Heart left ventricle (tissue), 16 donors: ENCODE measurements around the gene SLC13A4. TPM values are rescaled to one million over a fixed set of nuclear protein-coding genes. Genes with fewer than 3 reads are reported as not detected.

Experiments
- ATAC-seq, 4 donors: fragments of 200-7000 bp; cut with Tn5 transposase; one replicate each; pipeline ENCODE4 v1.9.1; 2020 to 2022; ENCODE audit warnings: moderate library complexity in 4 of 4, mild to moderate bottlenecking in 3 of 4, moderate number of reproducible peaks in 1 of 4
- DNase-seq, 5 donors: peaks; one replicate each; pipeline ENCODE4 v3.0.0-alpha.2; 2020
- H3K27ac ChIP-seq, 12 donors: fragments of 200-600 bp; sonication (generic) in 4 of 12; one replicate each; pipeline versions ENCODE4 v1.5.0 to v1.8.0; 2016 to 2022; ENCODE audit warnings: mild to moderate bottlenecking in 2 of 12
- H3K27me3 ChIP-seq, 9 donors: fragments of 200-600 bp; sonication (generic) in 2 of 9; one replicate each; pipeline versions ENCODE4 v1.5.1 to v1.8.0; 2016 to 2022; ENCODE audit warnings: mild to moderate bottlenecking in 3 of 9
- H3K36me3 ChIP-seq, 9 donors: fragments of 200-600 bp; sonication (generic) in 2 of 9; one replicate each; pipeline versions ENCODE4 v1.5.0 to v1.8.0; 2018 to 2022; ENCODE audit warnings: mild to moderate bottlenecking in 2 of 9
- H3K4me1 ChIP-seq, 12 donors: fragments of 200-600 bp; sonication (generic) in 4 of 12; one replicate each; pipeline versions ENCODE4 v1.5.0 to v1.8.0; 2016 to 2022; ENCODE audit warnings: mild to moderate bottlenecking in 3 of 12
- H3K4me3 ChIP-seq, 12 donors: fragments of 200-600 bp; sonication (generic) in 4 of 12; one replicate each; pipeline versions ENCODE4 v1.5.0 to v1.8.0; 2017 to 2022; ENCODE audit warnings: mild to moderate bottlenecking in 9 of 12, moderate library complexity in 4 of 12
- H3K9me3 ChIP-seq, 12 donors: fragments of 200-600 bp; sonication (generic) in 4 of 12; one replicate each; pipeline versions ENCODE4 v1.5.0 to v1.8.0; 2016 to 2022; ENCODE audit warnings: mild to moderate bottlenecking in 1 of 12
- POLR2A ChIP-seq, 2 donors: fragments of 450-650 bp; IDR thresholded peaks; one replicate each; pipeline ENCODE4 v1.6.1; 2017; ENCODE audit warnings: antibody characterized with exemption in 2 of 2, mild to moderate bottlenecking in 2 of 2, moderate library complexity in 2 of 2
- WGBS, 4 donors: extraction: QIAGEN DNeasy Blood & Tissue Kit in 2 of 4; methylation state at CpG; one replicate each; pipeline versions ENCODE4 v1.1.5 to v1.1.7; 2013 to 2018; 5-methylcytosine and 5-hydroxymethylcytosine counted together
- intact Hi-C, 10 donors: fragments of 100-400 bp; cut with DNase I; formaldehyde crosslinking; loops; one replicate each; pipeline versions ENCODE4 v1.11.1 to v1.14.2; 2022
- polyA plus RNA-seq, 2 donors: library from polyadenylated mRNA; stranded (reverse); fragments of 200-250 nt; gene quantifications; one replicate each; pipeline ENCODE4 v1.2.3, GENCODE V29; 2013
- total RNA-seq, 9 donors: library from RNA; depleted of rRNA in 2 of 9; stranded (reverse); fragments of >200 nt in 2 of 9; fragmentation: NEBNext Ultra II Directional in 3 of 9; extraction: Animal tissue kit (Norgen Biotek cat#: 25700) in 3 of 9; gene quantifications; one replicate each; pipeline versions ENCODE4 v1.1.0 to v1.2.4, GENCODE V29; 2016 to 2023
- TF ChIP-seq, protein P1 (sequence below), 12 donors: fragments of 200-600 bp; sonication (generic) in 4 of 12; IDR thresholded peaks; one replicate each; pipeline versions ENCODE4 v1.5.0 to v1.8.0; 2018 to 2022; ENCODE audit warnings: antibody characterized with exemption in 12 of 12, mild to moderate bottlenecking in 5 of 12
- donor health status: ischemic (EF 13 %, LVEDD 7.1; RV severe dilation, severe dysfunction).
- donor health status: healthy with polysubstance abuse.
- donor health status: DM: no; HTN: yes; CAD: no.
- donor health status: DM: no; HTN: no; CAD: no.
- donor health status: ischemic (EF 25% LVEDD 6.9; RV normal size, moderate dysfunction).
- donor health status: ischemic (EF 25% LVEDD 5.7; RV mildly dilated, moderate dysfunction).
- donor health status: healthy.
- donor health status: DM: yes; HTN: yes; CAD: no.
- donor health status: ischemic (EF 35%, LVEDD 5.7; RV mildly dilated, moderate dysfunction).
- donor health status: nonischemic (EF 11% LVEDD 7.7; RV severe dilation, severe dysfunction).
- donor health status: DM: yes; HTN: yes; CAD: no.
- donor health status: PGD.
- donor health status: ischemic (EF 29% LVEDD 5.4; RV normal size, mild dysfunction).
- donor health status: nonischemic (EF 23%, LVEDD 6.1; RV moderate dilation, normal function).

SLC13A4 gene
- total and polyA plus RNA-seq, 11 donors = 0.08 to 1.5 (median 0.46) TPM; not detected in 1

DNA sequence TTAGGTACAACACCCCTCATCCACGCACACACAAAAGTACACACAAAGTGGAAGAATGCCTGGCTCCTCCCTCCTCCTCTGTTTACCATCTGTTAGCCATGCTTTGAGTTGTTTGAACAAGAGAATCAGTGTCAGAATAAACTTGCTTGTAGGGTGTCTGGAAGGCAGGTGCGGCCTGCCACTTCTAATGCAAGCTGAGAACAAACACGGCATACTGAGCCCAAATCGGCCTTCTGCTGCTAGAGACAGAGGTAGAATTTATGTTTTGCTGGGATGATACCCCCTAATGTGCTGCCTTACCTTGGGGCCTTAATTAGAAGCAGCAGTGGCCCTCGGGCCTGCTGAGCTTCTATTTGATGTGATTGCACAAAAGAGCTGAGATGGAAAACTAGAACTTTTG lies 45.5 kb upstream of the SLC13A4 start:
- Histone ChIP-seq H3K4me3 (no peak overlapping the region), H3K36me3 (no peaks in the 10 kb centered on the region), H3K9me3 (peaks cover 0 to 12% (median 3%) of the 10 kb centered on the region in 12 donors), H3K27ac (peak overlapping the region in 10 of 12 donors; percentile 36 to 90 (median 73)), H3K27me3 (no peaks in the 10 kb centered on the region), H3K4me1 (peaks cover 0 to 46% (median 19%) of the 10 kb centered on the region in 12 donors)
- WGBS, 4 donors = 77 to 88% (median 82%) methylated on average over 5 of the region's 5 CpGs
- TF ChIP-seq POLR2A (IDR thresholded peaks at IDR 0.05) = no peak
- TF ChIP-seq, protein P1, sequence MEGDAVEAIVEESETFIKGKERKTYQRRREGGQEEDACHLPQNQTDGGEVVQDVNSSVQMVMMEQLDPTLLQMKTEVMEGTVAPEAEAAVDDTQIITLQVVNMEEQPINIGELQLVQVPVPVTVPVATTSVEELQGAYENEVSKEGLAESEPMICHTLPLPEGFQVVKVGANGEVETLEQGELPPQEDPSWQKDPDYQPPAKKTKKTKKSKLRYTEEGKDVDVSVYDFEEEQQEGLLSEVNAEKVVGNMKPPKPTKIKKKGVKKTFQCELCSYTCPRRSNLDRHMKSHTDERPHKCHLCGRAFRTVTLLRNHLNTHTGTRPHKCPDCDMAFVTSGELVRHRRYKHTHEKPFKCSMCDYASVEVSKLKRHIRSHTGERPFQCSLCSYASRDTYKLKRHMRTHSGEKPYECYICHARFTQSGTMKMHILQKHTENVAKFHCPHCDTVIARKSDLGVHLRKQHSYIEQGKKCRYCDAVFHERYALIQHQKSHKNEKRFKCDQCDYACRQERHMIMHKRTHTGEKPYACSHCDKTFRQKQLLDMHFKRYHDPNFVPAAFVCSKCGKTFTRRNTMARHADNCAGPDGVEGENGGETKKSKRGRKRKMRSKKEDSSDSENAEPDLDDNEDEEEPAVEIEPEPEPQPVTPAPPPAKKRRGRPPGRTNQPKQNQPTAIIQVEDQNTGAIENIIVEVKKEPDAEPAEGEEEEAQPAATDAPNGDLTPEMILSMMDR (IDR thresholded peaks at IDR 0.05) = no peak
- no peak for DNase-seq
- ATAC-seq = no peak
- intact Hi-C loops = no loop called here

DNA sequence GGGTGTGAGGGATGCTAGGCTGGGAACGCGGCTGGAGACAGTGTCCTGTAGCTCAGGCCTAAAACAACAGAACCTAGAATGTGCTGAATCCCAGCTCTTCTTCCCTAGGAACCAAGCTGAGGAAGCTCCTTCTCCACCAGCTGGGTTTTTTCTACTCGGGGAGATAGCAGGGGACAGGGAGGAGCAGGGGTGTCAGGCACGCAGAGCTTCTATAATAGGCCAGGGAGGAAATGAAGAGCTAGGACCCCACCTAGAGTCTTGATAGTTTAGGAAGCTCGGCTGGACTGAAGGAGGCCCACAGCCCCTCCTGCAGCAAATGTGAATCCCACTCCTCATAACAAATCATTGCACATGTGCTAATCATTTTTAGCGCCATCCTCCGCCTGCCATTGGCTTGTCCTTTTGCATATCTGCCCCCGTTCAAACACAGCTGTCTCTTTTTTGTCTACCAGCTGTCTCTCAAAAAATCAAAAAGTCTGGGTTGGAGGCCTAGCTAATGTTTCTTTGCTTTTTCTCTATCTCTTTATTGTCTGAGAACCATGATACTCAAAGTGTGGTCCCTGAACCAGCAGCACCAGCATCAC lies 44.7 kb upstream of the SLC13A4 start:
- H3K9me3 ChIP-seq = peaks cover 0 to 5% (median 0%) of the 10 kb centered on the region in 12 donors
- 61 to 69% (median 69%) methylated on average over 7 to 8 of the region's 8 CpGs for WGBS, 4 donors
- intact Hi-C loops = no loop called here
- DNase-seq (no peak), ATAC-seq (no peak)
- H3K4me1 ChIP-seq = peaks cover 0 to 51% (median 24%) of the 10 kb centered on the region in 12 donors
- H3K27me3 ChIP-seq = no peaks in the 10 kb centered on the region
- H3K27ac ChIP-seq = peak overlapping the region in 5 of 12 donors; percentile 8 to 90 (median 81)
- no peaks in the 10 kb centered on the region for H3K36me3 ChIP-seq
- TF ChIP-seq, protein P1 (IDR thresholded peaks at IDR 0.05) = no peak
- no peak for TF ChIP-seq POLR2A (IDR thresholded peaks at IDR 0.05)
- H3K4me3 ChIP-seq = no peak overlapping the region

DNA sequence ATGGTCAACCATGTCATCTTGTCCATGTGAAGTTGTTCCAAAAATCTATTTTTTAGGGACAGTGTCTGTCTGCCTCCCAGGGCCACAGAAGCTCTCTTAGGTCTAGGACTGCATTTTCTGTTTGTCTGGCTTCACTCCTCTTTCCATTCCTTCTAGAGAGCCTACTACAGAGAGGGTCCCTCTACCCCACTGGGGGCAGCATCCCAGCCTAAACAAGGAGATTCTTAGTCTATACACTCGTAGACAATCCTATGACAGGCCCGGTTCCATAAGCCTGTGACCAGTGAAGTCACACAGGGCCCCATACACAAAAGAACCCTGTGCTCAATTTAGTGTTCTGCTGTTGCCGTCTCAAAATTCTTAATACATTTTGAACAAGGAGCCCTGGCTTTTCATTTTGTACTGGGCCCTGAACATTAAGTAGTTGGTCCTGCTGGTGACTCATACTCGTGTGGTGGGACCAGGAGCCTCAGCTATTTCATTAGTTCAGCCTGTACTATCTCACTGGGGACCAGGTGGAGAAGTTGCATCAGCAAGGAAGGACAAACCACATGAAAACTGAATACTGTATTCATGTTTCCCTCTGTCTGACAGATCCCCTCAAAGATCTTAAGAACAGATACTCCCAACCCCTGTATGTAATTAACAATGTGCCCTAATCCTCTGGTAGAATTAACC lies 44.1 kb upstream of the SLC13A4 start:
- Histone ChIP-seq H3K4me1 (peaks cover 0 to 53% (median 25%) of the 10 kb centered on the region in 12 donors), H3K36me3 (no peaks in the 10 kb centered on the region), H3K4me3 (no peak overlapping the region), H3K27ac (peak overlapping the region in 4 of 12 donors; percentile 15 to 90 (median 62)), H3K9me3 (no peaks in the 10 kb centered on the region), H3K27me3 (no peaks in the 10 kb centered on the region)
- ATAC-seq = peak in 1 of 4 donors; percentile 9
- TF ChIP-seq, protein P1 (IDR thresholded peaks at IDR 0.05) = no peak
- no peak for TF ChIP-seq POLR2A (IDR thresholded peaks at IDR 0.05)
- intact Hi-C loops = no loop called here
- no peak for DNase-seq
- 83 to 88% (median 85%) methylated on average over 3 to 4 of the region's 4 CpGs for WGBS, 4 donors

DNA sequence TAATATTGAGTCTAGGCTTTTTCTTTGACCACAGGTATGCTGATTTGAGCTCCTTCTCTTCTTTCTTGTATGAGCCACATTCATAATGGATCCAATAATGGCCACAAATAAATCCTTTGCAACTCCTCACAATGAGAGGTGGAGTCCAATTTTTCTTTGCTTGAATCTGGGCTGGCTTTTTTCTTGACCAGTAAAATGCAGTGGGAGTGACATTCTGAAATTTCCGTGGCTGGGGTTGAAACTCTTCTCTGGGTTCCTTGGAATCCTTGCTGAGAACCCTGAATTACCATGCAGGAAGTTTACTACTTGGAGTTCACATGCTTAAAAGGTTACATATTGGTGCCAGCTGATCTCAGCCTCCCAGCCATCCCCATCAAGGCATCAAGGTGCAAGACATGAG lies 43.1 kb upstream of the SLC13A4 start:
- DNase-seq (no peak), ATAC-seq (no peak)
- 93 to 95% (median 94%) methylated on average over 1 of the region's 1 CpG for WGBS, 4 donors
- no peaks in the 10 kb centered on the region for H3K27me3 ChIP-seq
- H3K4me1 ChIP-seq = peaks cover 0 to 57% (median 25%) of the 10 kb centered on the region in 12 donors
- no peak overlapping the region for H3K27ac ChIP-seq
- H3K9me3 ChIP-seq = no peaks in the 10 kb centered on the region
- TF ChIP-seq, protein P1 (IDR thresholded peaks at IDR 0.05) = no peak
- no peak for TF ChIP-seq POLR2A (IDR thresholded peaks at IDR 0.05)
- no peak overlapping the region for H3K4me3 ChIP-seq
- intact Hi-C loops = no loop called here
- H3K36me3 ChIP-seq = no peaks in the 10 kb centered on the region
